Left ventricle myocardium inferior (tissue), 1 donor: ENCODE data around the gene PDCD10. TPM values are rescaled to one million over a fixed set of nuclear protein-coding genes. Genes with fewer than 3 reads are reported as not detected.

Source experiments
- DNase-seq: peaks from one replicate; pipeline ENCODE4 v3.0.0-alpha.2; 2020
- H3K27ac ChIP-seq: fragments of 200-600 bp; replicated peaks from 2 replicates; pipeline ENCODE4 v1.8.0; 2021
- H3K27me3 ChIP-seq: fragments of 200-600 bp; 2 replicates; pipeline ENCODE4 v1.8.0; 2021; ENCODE audit warnings: low read depth
- H3K36me3 ChIP-seq: fragments of 200-600 bp; 2 replicates; pipeline ENCODE4 v1.8.0; 2021
- H3K4me1 ChIP-seq: fragments of 200-600 bp; 2 replicates; pipeline ENCODE4 v1.8.0; 2021
- H3K4me3 ChIP-seq: fragments of 200-600 bp; 2 replicates; pipeline ENCODE4 v1.8.0; 2021; ENCODE audit warnings: mild to moderate bottlenecking, moderate library complexity
- H3K9me3 ChIP-seq: fragments of 200-600 bp; replicated peaks from 2 replicates; pipeline ENCODE4 v1.8.0; 2021
- CTCF ChIP-seq: fragments of 200-600 bp; IDR thresholded peaks from 2 replicates; pipeline ENCODE4 v1.8.0; 2021; ENCODE audit warnings: antibody characterized with exemption, mild to moderate bottlenecking, borderline replicate concordance
- intact Hi-C: fragments of 100-400 bp; cut with micrococcal nuclease; formaldehyde crosslinking; loops from one replicate; pipeline ENCODE4 v1.11.0; 2022
- total RNA-seq: library from RNA; stranded (reverse); fragmentation: NEBNext Ultra II Directional; extraction: Animal tissue kit (Norgen Biotek cat#: 25700); gene quantifications from one replicate; pipeline ENCODE4 v1.2.1, GENCODE V29; 2021
- donor health status: DM: no; HTN: yes; CAD: no; lungs with severe emphysema.

Gene PDCD10
- total RNA-seq, 1 donor from 2014 or later, result 35.1 TPM

DNA sequence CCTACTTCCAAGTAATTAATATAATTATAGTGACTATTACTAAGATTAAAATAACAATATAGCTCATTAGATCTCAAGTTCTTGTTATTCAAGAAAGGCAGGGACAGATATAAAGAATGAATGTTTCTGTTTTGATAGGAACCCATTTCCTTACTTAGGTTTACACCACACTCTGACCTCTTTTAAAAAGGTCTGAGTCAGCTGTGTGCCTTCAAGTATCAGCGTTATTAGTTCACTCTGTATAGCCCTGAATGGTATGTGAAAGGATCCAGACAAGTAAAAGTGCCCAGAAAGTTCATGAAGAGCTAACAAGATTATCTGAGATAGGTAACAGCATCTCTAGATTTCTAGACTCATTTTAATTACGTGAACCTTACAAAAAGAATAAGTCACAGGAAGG is 28.9 kb downstream of the PDCD10 start:
- intact Hi-C loops, result no loop called here
- TF ChIP-seq CTCF, result no peak
- DNase-seq, result no peak
- Histone ChIP-seq H3K4me3 (no peak overlapping the region), H3K27ac (no peak overlapping the region), H3K9me3 (no peaks in the 10 kb centered on the region), H3K4me1 (no peaks in the 10 kb centered on the region), H3K36me3 (peaks cover 35% of the 10 kb centered on the region), H3K27me3 (no peaks in the 10 kb centered on the region)

- Histone ChIP-seq H3K27me3 (no peaks in the 10 kb centered on the region), H3K4me3 (no peak overlapping the region), H3K9me3 (no peaks in the 10 kb centered on the region), H3K4me1 (peaks cover 20% of the 10 kb centered on the region), H3K36me3 (peaks cover 25% of the 10 kb centered on the region), H3K27ac (no peak overlapping the region)
- no peak for DNase-seq
- TF ChIP-seq CTCF, result no peak
- intact Hi-C loops, result no loop called here
Observed at GRCh38 chr3:167700926-167701325, 33.8 kb downstream of the PDCD10 start.

DNA sequence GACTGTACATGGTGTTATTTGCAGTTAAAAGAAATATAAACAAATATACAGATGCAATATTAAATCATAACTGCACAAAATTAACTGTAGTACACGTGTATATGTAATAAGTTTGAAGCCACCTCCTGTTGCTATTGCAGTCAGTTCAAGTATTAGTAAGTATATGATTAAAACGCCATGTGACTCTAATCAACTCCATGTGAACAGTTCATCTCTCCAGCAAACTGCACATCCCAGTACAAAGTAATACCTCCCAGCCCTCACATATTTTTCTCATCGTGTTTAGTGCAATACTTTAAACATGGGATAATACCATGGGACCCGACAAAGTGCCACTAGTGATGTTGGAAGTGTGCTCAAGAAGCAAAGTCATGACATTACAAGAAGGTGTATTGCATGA is 34.6 kb downstream of the PDCD10 start:
- TF ChIP-seq CTCF, result no peak
- no peak overlapping the region for H3K4me3 ChIP-seq
- intact Hi-C loops, result no loop called here
- peaks cover 31% of the 10 kb centered on the region for H3K36me3 ChIP-seq
- no peak for DNase-seq
- H3K9me3 ChIP-seq, result no peaks in the 10 kb centered on the region
- H3K27ac ChIP-seq, result no peak overlapping the region
- peaks cover 20% of the 10 kb centered on the region for H3K4me1 ChIP-seq
- H3K27me3 ChIP-seq, result no peaks in the 10 kb centered on the region

GRCh38 chr3:167694121-167694520 is 40.6 kb downstream of the PDCD10 start:
- no peak for TF ChIP-seq CTCF
- no peaks in the 10 kb centered on the region for H3K27me3 ChIP-seq
- H3K9me3 ChIP-seq, result no peaks in the 10 kb centered on the region
- intact Hi-C loops, result no loop called here
- H3K4me3 ChIP-seq, result no peak overlapping the region
- DNase-seq, result no peak
- peaks cover 15% of the 10 kb centered on the region for H3K4me1 ChIP-seq
- peaks cover 43% of the 10 kb centered on the region for H3K36me3 ChIP-seq
- no peak overlapping the region for H3K27ac ChIP-seq

GRCh38 chr3:167691366-167691765 is 43.3 kb downstream of the PDCD10 start:
- no peaks in the 10 kb centered on the region for H3K4me1 ChIP-seq
- no peaks in the 10 kb centered on the region for H3K9me3 ChIP-seq
- H3K27ac ChIP-seq, result no peak overlapping the region
- TF ChIP-seq CTCF, result no peak
- H3K27me3 ChIP-seq, result no peaks in the 10 kb centered on the region
- no peak for DNase-seq
- no peak overlapping the region for H3K4me3 ChIP-seq
- peaks cover 57% of the 10 kb centered on the region for H3K36me3 ChIP-seq
- intact Hi-C loops, result no loop called here
